ENCODE results near the gene TBPL1. TPM values are rescaled to one million over a fixed set of nuclear protein-coding genes. Genes with fewer than 3 reads are reported as not detected.

The TBPL1 gene
- total RNA-seq, 1 donor from 2014 or later = 13.4 TPM

DNA sequence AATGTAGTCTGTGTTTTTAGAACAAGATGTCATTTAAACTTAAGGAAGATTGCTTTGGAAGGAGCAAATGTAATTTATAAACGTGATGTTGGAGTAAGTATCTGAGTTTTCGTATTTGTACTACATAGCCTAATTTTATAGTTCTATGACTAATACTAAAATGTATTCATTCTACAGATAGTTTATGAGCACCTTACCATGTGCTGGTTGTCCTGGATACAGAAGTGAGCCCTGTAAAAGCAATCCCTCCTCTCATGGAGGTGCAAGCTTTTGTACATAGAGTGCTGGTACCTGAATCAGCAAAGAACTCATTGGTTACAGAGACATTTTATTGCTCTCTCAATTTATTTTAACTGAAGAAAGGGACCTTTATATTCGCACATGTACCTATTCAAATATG lies 27.1 kb downstream of the TBPL1 start:
- peaks cover 22% of the 10 kb centered on the region for H3K4me1 ChIP-seq
- no peak for DNase-seq
- TF ChIP-seq, protein P1, sequence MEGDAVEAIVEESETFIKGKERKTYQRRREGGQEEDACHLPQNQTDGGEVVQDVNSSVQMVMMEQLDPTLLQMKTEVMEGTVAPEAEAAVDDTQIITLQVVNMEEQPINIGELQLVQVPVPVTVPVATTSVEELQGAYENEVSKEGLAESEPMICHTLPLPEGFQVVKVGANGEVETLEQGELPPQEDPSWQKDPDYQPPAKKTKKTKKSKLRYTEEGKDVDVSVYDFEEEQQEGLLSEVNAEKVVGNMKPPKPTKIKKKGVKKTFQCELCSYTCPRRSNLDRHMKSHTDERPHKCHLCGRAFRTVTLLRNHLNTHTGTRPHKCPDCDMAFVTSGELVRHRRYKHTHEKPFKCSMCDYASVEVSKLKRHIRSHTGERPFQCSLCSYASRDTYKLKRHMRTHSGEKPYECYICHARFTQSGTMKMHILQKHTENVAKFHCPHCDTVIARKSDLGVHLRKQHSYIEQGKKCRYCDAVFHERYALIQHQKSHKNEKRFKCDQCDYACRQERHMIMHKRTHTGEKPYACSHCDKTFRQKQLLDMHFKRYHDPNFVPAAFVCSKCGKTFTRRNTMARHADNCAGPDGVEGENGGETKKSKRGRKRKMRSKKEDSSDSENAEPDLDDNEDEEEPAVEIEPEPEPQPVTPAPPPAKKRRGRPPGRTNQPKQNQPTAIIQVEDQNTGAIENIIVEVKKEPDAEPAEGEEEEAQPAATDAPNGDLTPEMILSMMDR (IDR thresholded peaks at IDR 0.05; ENCODE audit: borderline replicate concordance) = no peak
- no peak overlapping the region for H3K4me3 ChIP-seq
- no peaks in the 10 kb centered on the region for H3K27me3 ChIP-seq (ENCODE audit: low read depth)
- intact Hi-C loops (cut with micrococcal nuclease) = no loop called here
- no peak overlapping the region for H3K27ac ChIP-seq (replicated peaks)
- H3K9me3 ChIP-seq (replicated peaks) = no peaks in the 10 kb centered on the region
- H3K36me3 ChIP-seq = peaks cover 29% of the 10 kb centered on the region

DNA sequence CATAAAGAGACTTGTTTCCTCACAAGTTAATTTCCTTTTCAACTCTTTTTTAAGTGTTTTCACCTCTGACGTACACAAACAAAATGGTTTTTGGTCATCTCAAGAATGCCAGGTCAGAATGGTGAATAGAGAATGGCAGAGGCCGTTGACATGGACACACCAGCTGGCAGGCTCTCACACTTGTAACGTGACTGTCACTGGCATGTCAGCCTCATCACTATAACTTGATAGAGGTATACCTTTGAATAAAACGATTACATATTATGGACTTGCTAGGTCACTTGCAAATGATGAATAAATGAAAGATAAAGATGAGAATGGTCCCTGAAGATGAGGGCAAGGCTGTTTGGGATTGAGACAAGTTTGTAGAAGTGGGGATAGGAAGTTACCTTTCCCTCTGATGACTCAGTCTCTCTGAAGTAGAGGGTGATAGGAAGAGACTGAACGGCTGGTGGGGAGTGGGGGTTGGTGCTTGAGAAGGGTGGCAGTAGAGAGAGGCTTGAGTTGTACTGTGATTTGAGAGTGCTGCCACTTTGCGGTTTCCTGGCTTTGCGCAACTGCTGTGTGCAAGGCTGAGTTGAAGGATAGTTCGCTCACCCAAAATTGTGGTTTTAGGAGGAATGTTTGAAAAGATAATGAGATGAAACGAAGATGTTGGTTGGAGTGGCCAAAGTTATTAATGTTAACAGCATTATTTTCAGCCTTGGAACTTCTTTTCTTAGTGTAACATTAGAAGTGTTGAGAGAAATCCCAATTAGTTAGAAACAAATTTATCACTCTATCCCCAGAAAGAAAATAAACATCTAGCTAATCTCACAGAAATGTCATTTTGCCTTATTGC lies 30.3 kb downstream of the TBPL1 start:
- Histone ChIP-seq H3K27me3 (ENCODE audit: low read depth) (no peaks in the 10 kb centered on the region), H3K27ac (replicated peaks) (no peak overlapping the region), H3K36me3 (peaks cover 59% of the 10 kb centered on the region), H3K9me3 (replicated peaks) (no peaks in the 10 kb centered on the region), H3K4me1 (peaks cover 12% of the 10 kb centered on the region), H3K4me3 (no peak overlapping the region)
- TF ChIP-seq, protein P1 (IDR thresholded peaks at IDR 0.05; ENCODE audit: borderline replicate concordance) = no peak
- intact Hi-C loops (cut with micrococcal nuclease) = no loop called here
- DNase-seq = no peak

DNA sequence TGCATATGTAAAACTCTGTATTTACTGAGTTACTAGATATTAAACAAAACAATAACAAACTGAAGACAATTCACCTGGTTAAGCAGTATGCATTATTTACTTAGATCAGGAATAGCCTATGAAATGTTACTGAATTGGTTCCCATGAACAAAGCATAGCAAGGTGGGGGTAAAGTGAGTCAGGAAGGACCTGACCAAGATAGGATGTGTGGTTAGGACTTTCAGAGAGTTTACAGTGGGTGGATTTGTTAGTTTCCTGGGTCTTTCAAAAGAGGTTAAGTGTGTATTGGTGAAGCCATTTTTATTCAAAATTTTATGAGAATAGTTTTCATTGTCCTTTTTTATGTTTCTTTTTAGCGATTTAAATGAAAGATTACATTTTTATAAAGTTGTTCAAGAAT lies 32.9 kb downstream of the TBPL1 start:
- H3K9me3 ChIP-seq (replicated peaks) = no peaks in the 10 kb centered on the region
- H3K27me3 ChIP-seq (ENCODE audit: low read depth) = no peaks in the 10 kb centered on the region
- no peak for DNase-seq
- peaks cover 84% of the 10 kb centered on the region for H3K36me3 ChIP-seq
- TF ChIP-seq, protein P1 (IDR thresholded peaks at IDR 0.05; ENCODE audit: borderline replicate concordance) = no peak
- peaks cover 5% of the 10 kb centered on the region for H3K4me1 ChIP-seq
- no peak overlapping the region for H3K4me3 ChIP-seq
- no peak overlapping the region for H3K27ac ChIP-seq (replicated peaks)
- intact Hi-C loops (cut with micrococcal nuclease) = no loop called here

DNA sequence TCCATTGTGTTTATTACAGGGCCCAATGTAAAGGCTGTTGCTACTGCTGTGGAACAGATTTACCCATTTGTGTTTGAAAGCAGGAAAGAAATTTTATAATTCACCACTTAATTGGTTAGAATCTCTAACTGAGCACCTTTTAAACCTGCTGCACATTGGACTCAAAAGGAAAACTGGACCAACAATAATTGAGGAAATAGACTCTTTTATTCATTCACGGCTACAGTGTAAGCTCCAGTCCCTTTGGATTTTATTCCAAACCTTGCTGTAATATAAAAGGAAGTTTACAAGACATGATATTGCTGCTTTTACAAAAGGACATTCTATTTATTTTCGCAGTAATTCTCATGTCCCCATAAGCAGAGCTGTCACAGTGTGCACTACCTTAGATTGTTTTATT lies 33.9 kb downstream of the TBPL1 start:
- peaks cover 84% of the 10 kb centered on the region for H3K36me3 ChIP-seq
- intact Hi-C loops (cut with micrococcal nuclease) = no loop called here

DNA sequence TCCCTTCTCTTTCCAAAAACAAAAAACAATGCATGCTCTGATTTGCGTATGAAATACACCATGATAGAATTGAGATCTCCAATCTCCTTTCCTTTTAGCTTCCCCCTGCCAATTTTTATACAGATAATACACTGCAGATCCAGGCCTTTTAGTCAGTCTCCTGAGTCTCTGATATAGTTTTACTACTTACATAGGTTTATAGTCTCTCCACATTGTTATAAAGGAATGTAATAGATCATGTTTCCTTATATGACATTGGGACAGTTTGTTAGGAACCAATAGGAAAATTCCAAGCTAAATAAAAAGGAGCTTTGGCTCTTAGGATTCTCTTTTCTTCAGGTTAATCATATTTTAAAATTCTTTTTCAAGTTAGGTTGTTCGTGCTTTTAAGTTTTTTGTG lies 36.5 kb downstream of the TBPL1 start:
- intact Hi-C loops (cut with micrococcal nuclease) = no loop called here
- H3K4me1 ChIP-seq = peaks cover 35% of the 10 kb centered on the region
- TF ChIP-seq, protein P1 (IDR thresholded peaks at IDR 0.05; ENCODE audit: borderline replicate concordance) = no peak
- no peaks in the 10 kb centered on the region for H3K27me3 ChIP-seq (ENCODE audit: low read depth)
- H3K27ac ChIP-seq (replicated peaks) = no peak overlapping the region
- peaks cover 64% of the 10 kb centered on the region for H3K36me3 ChIP-seq
- H3K4me3 ChIP-seq = no peak overlapping the region
- no peak for DNase-seq
- H3K9me3 ChIP-seq (replicated peaks) = no peaks in the 10 kb centered on the region

More for the DNA sequence above, 33.9 kb downstream of the TBPL1 start:
- no peak for DNase-seq
- no peak overlapping the region for H3K27ac ChIP-seq (replicated peaks)
- no peaks in the 10 kb centered on the region for H3K27me3 ChIP-seq (ENCODE audit: low read depth)
- H3K9me3 ChIP-seq (replicated peaks) = no peaks in the 10 kb centered on the region
- peaks cover 13% of the 10 kb centered on the region for H3K4me1 ChIP-seq
- TF ChIP-seq, protein P1 (IDR thresholded peaks at IDR 0.05; ENCODE audit: borderline replicate concordance) = no peak
- no peak overlapping the region for H3K4me3 ChIP-seq
